Suppressor macrophage treated with lipopolysaccharide for 4 hours (primary cell): ENCODE data around the gene CRYAA.

Source experiments
- DNase-seq: peaks from one replicate; pipeline ENCODE4 v3.0.0-alpha.2; 2020

The CRYAA gene

DNA sequence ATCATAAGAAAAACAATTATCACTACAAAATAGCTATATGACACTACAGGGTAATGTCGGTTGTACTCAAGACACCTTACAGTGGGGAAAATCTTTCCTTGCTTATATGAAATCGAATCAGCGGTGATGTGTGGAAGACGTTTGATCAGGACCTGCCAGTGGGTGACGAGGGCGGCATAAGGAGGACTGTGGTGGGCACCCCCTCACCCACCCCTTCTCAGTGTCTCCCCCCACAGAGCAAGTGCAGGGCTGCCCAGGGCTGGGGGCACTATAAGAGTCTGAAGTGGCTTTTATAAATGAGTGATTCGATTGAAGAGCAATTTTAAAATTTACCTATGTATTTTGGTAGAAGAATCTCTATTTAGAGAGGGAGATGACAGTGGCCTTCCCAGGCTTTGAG, 35.8 kb downstream of the CRYAA start:
- no peak for DNase-seq

DNA sequence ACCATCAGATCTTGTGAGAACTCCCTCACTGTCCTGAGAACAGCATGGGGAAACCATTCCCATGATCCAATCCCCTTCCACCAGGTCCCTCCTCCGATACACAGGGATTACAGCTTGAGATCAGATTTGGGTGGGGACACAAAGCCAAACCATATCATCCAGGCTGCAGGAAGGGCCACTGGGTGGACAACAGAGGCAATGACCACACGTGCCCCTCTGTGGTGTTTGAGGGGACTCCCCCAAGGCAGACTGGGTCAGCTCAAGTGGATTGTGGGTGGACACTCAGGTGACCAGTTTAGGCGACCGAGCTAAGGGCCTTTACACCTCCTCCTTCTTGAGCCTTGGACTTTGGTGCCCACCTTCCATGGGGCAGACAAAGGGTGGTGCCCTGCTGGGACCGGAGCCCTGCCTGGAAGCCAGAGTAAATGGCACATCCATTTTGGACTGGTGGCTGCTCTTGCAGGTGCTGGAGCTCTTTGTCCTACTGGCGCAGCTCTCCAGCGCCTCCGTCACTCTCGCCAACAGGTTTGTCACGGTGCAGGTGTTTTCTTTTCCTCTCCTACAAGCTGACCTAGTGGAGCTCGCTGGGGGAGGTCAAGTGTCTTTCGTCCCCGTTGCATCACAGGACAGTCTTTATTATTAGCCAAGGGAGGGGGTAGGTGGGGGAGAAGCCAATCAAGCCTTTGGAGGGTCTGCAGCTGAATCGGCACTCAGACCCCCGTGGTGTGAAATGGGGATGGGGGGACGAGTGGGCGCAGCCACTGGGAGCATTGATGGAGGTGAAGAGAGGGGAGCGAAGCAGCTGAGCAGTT, 37.6 kb downstream of the CRYAA start:
- DNase-seq = no peak

GRCh38 chr21:43207043-43207315, 38.2 kb downstream of the CRYAA start:
- DNase-seq = no peak

DNA sequence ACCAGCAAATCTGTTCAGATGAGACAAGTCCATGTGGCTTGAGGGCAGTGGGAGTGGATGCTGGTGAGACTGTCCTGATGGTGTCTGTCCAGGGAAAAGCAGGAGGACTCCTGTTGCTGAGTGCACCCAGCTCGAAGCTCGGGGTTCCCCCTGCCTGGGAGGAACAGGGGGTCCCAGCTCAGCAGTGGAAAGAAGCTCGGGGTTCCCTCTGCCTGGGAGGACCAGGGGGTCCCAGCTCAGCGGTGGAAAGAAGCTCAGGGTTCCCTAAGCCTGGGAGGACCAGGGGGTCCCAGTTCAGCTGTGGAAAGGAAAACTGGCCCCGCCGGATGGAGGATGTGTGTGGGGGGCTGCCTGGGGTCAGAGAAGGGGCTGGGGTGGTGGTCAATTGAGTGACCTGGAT, 39.1 kb downstream of the CRYAA start:
- no peak for DNase-seq

- no peak for DNase-seq
Measured at GRCh38 chr21:43208561-43209332, 39.9 kb downstream of the CRYAA start.

DNA sequence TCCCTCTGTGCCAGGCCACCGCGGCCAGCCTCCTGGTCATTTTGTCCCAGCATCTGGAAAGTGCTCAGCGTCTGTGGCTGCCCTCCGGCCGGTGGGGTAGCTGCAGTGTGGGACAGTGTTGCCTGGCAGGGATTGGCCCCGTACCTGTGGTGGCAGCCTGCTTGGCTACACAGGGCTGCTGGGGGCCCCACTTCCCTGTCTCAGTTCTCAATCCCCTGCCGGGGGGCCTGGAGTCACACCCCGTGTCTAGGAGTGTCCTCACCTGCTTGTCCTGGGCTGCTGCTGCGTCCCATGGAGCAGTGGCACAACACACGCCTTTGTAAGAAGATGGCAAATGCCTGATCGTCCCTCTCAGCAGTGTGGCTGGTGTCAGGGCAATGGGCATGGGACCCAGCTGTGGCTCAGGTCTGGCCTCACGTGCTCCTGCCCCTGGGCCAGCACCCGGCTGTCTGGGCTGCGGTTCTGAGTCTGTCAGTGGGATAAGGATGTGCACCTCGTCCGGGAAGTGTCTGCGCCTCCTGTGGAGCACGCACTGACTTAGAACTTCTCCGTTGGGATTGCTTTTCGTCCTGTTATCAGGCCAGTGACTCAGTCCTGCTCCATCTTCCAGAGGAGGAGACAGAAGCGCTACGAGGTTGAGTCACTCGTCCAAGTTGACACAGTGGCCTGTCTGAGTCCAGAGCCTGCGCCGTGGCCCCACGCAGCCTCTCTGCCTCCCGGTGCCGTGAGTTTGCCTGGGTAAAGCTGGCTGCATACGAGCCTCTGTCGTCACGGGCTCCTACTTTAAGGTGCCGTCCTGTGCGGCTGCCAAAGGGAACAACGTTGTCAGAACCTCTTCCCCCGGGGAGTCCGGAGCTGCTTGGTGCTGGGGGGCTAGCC, 41.0 kb downstream of the CRYAA start:
- DNase-seq = no peak

- no peak for DNase-seq
Measured at GRCh38 chr21:43210454-43211071, 41.8 kb downstream of the CRYAA start.

DNA sequence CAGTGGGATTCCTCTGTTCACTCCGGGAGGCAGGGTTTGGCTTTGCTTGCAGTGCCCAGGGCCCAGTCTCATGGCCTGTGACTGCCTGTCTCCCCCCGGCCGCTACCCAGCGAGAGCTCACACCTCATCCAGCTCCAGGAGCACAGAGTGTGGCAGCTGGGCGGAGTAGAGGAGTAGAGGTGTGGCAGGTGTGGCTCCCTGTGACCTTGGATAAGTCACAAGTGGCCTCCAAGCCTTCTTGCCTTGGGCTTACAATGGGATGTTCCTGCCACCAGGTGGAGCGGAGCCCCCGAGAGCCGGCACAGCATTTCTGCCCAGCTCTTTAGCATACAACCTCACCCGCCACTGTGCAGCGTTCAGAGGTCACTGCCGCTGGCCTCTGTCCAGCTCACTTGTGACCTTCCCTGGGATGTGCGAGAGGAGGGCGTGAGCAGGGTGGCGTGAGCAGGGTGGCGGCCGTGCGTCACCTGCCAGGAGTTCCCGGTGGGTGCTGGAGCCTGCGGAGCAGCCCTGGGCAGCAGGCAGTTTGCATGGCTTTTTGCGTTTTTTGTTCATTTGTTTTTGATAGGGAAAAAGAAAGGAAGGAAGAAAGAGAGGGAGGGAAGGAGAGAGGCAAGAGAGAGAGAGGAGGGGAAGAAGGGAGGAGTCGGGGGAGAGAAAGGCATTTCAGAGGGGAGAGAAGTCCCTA, 42.4 kb downstream of the CRYAA start:
- DNase-seq = no peak

DNA sequence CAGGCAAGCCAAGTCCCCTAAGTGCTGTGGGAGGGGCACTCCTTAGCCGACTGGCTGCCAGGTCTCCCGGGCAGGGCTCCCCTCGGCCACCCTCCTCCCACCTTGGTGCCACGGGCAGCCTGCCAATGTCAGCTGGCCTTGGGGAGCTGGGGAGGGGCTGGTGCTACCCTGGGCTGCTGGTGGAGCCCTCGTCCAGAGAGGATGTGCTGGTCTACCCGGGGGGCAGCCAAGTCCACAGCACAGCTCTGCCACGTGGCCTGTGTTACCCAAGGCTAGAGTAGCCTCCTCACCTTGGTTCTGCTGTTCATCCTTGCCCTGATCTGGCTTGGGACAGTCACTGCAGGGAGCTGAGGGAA, 42.9 kb downstream of the CRYAA start:
- DNase-seq = no peak
